Osteocyte (in vitro differentiated cells): ENCODE results near the gene EXT2. TPM values are rescaled to one million over a fixed set of nuclear protein-coding genes. Genes with fewer than 3 reads are reported as not detected.

ENCODE experiments used
- DNase-seq: peaks from one replicate; pipeline ENCODE4 v3.0.0; 2021; ENCODE audit warnings: mixed read lengths; ENCODE audit not compliant: unreplicated experiment; ENCODE audit errors: extremely low spot score
- H3K27ac Mint-ChIP-seq: one replicate; pipeline ENCODE4 v1.8.0; 2021; ENCODE audit warnings: mild to moderate bottlenecking, mixed read lengths; ENCODE audit not compliant: unreplicated experiment
- H3K27me3 Mint-ChIP-seq: one replicate; pipeline ENCODE4 v1.8.0; 2021; ENCODE audit warnings: mixed read lengths; ENCODE audit not compliant: unreplicated experiment
- H3K36me3 Mint-ChIP-seq: one replicate; pipeline ENCODE4 v1.8.0; 2021; ENCODE audit warnings: mixed read lengths; ENCODE audit not compliant: unreplicated experiment
- H3K4me1 Mint-ChIP-seq: one replicate; pipeline ENCODE4 v1.8.0; 2021; ENCODE audit warnings: mixed read lengths; ENCODE audit not compliant: unreplicated experiment
- H3K4me3 Mint-ChIP-seq: one replicate; pipeline ENCODE4 v1.8.0; 2021; ENCODE audit warnings: mild to moderate bottlenecking, moderate library complexity, mixed read lengths; ENCODE audit not compliant: unreplicated experiment
- H3K9me3 Mint-ChIP-seq: one replicate; pipeline ENCODE4 v1.8.0; 2021; ENCODE audit warnings: mixed read lengths; ENCODE audit not compliant: unreplicated experiment
- total RNA-seq: library from RNA; stranded (reverse); gene quantifications from 2 replicates; pipeline ENCODE4 v1.2.1, GENCODE V29; 2021
- TF ChIP-seq, protein P1 (sequence below): fragments of 200-600 bp; sonication (generic); IDR thresholded peaks from 2 replicates; pipeline ENCODE4 v1.5.0; 2021; ENCODE audit warnings: antibody characterized with exemption, mild to moderate bottlenecking, moderate library complexity

Gene EXT2
- total RNA-seq, 1 donor from 2014 or later = 102 TPM

DNA sequence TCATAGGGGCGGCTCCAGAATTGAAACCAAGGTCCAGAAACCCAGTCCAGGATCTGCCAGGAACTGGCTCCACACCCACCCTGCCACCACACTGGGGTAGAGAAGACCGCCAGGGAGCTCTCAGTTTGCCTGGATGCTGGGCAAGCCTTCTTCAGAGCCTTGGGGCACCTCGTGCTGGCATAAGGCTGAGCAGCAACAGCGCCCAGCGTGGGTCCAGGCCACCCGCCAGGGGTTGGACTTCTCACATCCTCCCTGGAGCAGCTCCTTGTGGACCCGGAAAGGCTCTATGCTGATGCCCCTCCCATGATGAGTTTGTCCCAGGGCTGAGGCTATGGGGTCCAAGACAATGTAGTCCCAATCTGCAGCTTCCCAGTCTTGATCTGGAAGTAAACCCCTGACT is 184.8 kb downstream of the EXT2 start:
- no peak overlapping the region for H3K4me3 Mint-ChIP-seq
- no peaks in the 10 kb centered on the region for H3K4me1 Mint-ChIP-seq
- no peaks in the 10 kb centered on the region for H3K36me3 Mint-ChIP-seq
- no peaks in the 10 kb centered on the region for H3K9me3 Mint-ChIP-seq
- H3K27me3 Mint-ChIP-seq = no peaks in the 10 kb centered on the region
- TF ChIP-seq, protein P1, sequence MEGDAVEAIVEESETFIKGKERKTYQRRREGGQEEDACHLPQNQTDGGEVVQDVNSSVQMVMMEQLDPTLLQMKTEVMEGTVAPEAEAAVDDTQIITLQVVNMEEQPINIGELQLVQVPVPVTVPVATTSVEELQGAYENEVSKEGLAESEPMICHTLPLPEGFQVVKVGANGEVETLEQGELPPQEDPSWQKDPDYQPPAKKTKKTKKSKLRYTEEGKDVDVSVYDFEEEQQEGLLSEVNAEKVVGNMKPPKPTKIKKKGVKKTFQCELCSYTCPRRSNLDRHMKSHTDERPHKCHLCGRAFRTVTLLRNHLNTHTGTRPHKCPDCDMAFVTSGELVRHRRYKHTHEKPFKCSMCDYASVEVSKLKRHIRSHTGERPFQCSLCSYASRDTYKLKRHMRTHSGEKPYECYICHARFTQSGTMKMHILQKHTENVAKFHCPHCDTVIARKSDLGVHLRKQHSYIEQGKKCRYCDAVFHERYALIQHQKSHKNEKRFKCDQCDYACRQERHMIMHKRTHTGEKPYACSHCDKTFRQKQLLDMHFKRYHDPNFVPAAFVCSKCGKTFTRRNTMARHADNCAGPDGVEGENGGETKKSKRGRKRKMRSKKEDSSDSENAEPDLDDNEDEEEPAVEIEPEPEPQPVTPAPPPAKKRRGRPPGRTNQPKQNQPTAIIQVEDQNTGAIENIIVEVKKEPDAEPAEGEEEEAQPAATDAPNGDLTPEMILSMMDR = no peak
- DNase-seq = no peak
- H3K27ac Mint-ChIP-seq = no peak overlapping the region

DNA sequence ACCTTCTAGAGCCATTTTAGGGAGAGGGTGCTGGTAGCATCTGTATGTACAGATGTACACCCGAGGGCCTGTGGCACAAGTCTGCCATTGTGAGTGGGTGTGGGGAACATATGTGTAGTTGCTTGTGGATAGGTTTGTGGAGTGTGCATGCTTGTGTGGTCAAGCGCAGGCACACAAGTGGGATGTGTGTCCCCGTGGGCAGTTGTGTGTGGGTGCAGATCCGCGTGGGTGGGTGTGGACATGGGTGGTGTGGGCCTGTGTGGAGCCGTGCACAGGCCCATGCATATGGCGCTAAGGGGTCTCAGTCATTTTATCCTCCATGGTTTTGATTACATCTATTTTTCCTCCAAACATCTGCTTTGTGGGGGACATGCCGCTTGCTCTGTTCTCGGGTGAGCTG is 185.7 kb downstream of the EXT2 start:
- Mint-ChIP-seq H3K9me3 (no peaks in the 10 kb centered on the region), H3K4me3 (no peak overlapping the region), H3K36me3 (no peaks in the 10 kb centered on the region), H3K4me1 (peaks cover under 1% of the 10 kb centered on the region), H3K27ac (no peak overlapping the region), H3K27me3 (no peaks in the 10 kb centered on the region)
- DNase-seq = no peak
- TF ChIP-seq, protein P1 = no peak

DNA sequence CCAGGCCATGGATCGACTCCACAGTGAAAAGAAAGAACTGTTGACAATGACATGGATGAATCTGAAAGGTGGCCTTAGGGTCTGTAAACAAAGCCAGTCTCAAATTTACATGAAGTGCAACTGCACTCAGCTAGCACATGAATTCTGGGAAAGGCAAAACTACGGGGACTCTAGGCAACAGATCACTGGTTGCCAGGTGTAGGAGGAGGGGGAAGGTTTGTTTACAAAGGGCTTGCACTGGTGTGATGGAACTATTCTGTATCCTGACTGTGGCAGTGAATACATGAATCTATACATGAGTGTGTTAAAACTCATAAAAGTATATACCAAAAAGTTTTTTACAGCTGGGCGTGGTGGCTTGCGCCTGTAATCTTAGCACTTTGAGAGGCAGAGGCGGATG is 187.1 kb downstream of the EXT2 start:
- Mint-ChIP-seq H3K4me3 (no peak overlapping the region), H3K4me1 (peaks cover 2% of the 10 kb centered on the region), H3K27ac (no peak overlapping the region), H3K9me3 (no peaks in the 10 kb centered on the region), H3K36me3 (no peaks in the 10 kb centered on the region), H3K27me3 (no peaks in the 10 kb centered on the region)
- no peak for DNase-seq
- TF ChIP-seq, protein P1 = no peak

DNA sequence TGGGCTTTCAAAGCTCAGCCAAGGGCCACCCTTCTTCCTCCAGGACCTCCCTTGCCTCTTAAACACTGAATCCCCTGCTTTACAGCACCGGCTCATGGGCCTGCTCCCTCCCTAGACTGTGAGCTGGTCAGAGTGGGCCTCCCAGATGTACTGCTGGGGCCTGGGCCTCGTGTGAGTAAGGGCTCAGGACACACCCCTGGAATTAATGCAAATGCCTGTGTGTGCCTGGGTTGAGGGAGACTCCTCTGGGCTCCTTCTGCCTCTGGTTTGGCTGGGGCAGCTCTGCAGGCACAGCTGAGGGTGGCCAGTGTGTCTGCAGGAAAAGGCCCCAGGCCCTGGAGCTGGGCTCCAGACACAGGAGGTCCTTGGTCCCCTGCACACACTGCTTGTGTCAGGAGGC is 190.3 kb downstream of the EXT2 start:
- Mint-ChIP-seq H3K36me3 (no peaks in the 10 kb centered on the region), H3K9me3 (no peaks in the 10 kb centered on the region), H3K4me1 (peaks cover 2% of the 10 kb centered on the region), H3K4me3 (no peak overlapping the region), H3K27ac (no peak overlapping the region), H3K27me3 (peaks cover 8% of the 10 kb centered on the region)
- DNase-seq = no peak
- TF ChIP-seq, protein P1 = no peak

DNA sequence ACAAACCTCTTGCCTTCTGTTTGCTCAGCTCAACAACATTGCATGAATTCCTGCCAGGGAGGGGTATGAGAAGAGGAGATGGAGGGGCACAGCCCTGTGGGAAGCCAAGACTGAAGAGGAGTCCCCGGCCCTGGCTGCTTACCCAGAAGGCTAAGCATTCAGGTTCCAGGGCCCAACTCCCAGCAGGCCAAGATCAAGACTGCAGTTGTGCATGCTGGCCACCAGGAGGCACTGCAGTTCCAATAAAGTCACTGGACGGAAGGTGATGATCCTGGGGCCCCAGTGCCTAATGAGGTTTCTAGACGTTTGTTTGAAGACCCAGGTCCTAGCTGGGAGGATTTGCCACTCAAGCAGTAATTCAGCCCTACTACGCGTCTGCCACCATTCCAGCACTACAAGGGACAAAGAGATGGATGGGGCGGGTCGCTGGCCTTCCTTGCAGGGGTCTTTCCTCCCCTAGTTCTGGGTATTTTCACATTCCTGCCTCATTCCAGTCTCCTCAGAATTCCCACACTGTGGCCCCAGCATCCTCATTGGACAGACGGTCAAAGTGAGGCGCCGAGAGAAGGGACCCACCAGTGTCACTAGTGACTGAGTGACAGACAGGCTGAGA is 190.9 kb downstream of the EXT2 start:
- TF ChIP-seq, protein P1 = peak; percentile 89
- Mint-ChIP-seq H3K36me3 (no peaks in the 10 kb centered on the region), H3K27me3 (peaks cover 8% of the 10 kb centered on the region), H3K4me1 (peaks cover 2% of the 10 kb centered on the region), H3K27ac (no peak overlapping the region), H3K9me3 (no peaks in the 10 kb centered on the region), H3K4me3 (no peak overlapping the region)
- DNase-seq = no peak
